ENCODE results near the gene SERPINI1. TPM values are rescaled to one million over a fixed set of nuclear protein-coding genes. Genes with fewer than 3 reads are reported as not detected.
A peak's percentile ranks its signal among the peaks of the same experiment; 100 is the strongest.

SERPINI1 gene
- polyA plus RNA-seq, 3 donors: 0.12 to 1.6 (median 0.27) TPM

- TF ChIP-seq, protein P1, sequence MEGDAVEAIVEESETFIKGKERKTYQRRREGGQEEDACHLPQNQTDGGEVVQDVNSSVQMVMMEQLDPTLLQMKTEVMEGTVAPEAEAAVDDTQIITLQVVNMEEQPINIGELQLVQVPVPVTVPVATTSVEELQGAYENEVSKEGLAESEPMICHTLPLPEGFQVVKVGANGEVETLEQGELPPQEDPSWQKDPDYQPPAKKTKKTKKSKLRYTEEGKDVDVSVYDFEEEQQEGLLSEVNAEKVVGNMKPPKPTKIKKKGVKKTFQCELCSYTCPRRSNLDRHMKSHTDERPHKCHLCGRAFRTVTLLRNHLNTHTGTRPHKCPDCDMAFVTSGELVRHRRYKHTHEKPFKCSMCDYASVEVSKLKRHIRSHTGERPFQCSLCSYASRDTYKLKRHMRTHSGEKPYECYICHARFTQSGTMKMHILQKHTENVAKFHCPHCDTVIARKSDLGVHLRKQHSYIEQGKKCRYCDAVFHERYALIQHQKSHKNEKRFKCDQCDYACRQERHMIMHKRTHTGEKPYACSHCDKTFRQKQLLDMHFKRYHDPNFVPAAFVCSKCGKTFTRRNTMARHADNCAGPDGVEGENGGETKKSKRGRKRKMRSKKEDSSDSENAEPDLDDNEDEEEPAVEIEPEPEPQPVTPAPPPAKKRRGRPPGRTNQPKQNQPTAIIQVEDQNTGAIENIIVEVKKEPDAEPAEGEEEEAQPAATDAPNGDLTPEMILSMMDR (IDR thresholded peaks at IDR 0.05): no peak
- H4K20me1 ChIP-seq (ENCODE audit: insufficient read depth, low read length): no peaks in the 10 kb centered on the region
- H3K36me3 Mint-ChIP-seq: no peaks in the 10 kb centered on the region
- H2AFZ ChIP-seq (ENCODE audit: insufficient read depth, low read depth, low read length, poor library complexity, severe bottlenecking): no peak overlapping the region
- H3K4me1 Mint-ChIP-seq: peaks cover 63% of the 10 kb centered on the region
- no peak overlapping the region for H3K9ac ChIP-seq (ENCODE audit: insufficient read depth, low read length, poor library complexity, severe bottlenecking)
- no peak overlapping the region for H3K27ac ChIP-seq (ENCODE audit: low read depth in 1 of 2, low read length in 2 of 2)
- peak overlapping the region in 1 of 2 donors; percentile 68 for H3K4me3 Mint-ChIP-seq
- peak overlapping the region; percentile 10 to 83 (median 67) for H3K27ac Mint-ChIP-seq
- peak overlapping the region in 1 of 3 experiments; percentile 52 for H3K4me3 ChIP-seq (replicated peaks in 1 of 3; ENCODE audit: low read depth in 2 of 3, low read length in 3 of 3)
- no peaks in the 10 kb centered on the region for H3K9me3 ChIP-seq (replicated peaks in 1 of 2; ENCODE audit: control insufficient read depth in 1 of 2, insufficient read depth in 1 of 2, low read length in 2 of 2)
- no peaks in the 10 kb centered on the region for H3K36me3 ChIP-seq (replicated peaks in 1 of 2; ENCODE audit: control insufficient read depth in 1 of 2, insufficient read depth in 2 of 2, low read length in 2 of 2)
- H3K27me3 Mint-ChIP-seq (ENCODE audit: low read depth in 3 of 3): peaks cover 0 to 2% (median 2%) of the 10 kb centered on the region in 3 donors
- H3K4me1 ChIP-seq (ENCODE audit: control insufficient read depth in 1 of 2, insufficient read depth in 2 of 2, low read length in 2 of 2): peaks cover 62 to 68% of the 10 kb centered on the region in 2 donors
- peaks cover 0 to 4% (median 0%) of the 10 kb centered on the region in 7 donors for H3K9me3 Mint-ChIP-seq
- peak; percentile 31 to 55 (median 49) for DNase-seq
- H3K79me2 ChIP-seq (ENCODE audit: insufficient read depth, low read length): no peaks in the 10 kb centered on the region
- intact Hi-C loops (cut with micrococcal nuclease): loop anchor here (10.0 kb wide), 2 partner anchors 117 to 127 kb away; partner anchors contain the start of genes PDCD10 (in 1 of the 2) and SERPINI1 (in 1 of the 2)
- no CpG with 5 or more reads among the region's 3 CpGs for WGBS (ENCODE audit: insufficient coverage)
- H3K4me2 ChIP-seq (replicated peaks; ENCODE audit: extremely low read depth, low read length, poor library complexity, severe bottlenecking): peak overlapping the region; percentile 39
- no peaks in the 10 kb centered on the region for H3K27me3 ChIP-seq (ENCODE audit: control insufficient read depth in 2 of 2, insufficient read depth in 2 of 2, low read length in 2 of 2)
Observed at GRCh38 chr3:167861649-167862048, 126.1 kb downstream of the SERPINI1 start.

DNA sequence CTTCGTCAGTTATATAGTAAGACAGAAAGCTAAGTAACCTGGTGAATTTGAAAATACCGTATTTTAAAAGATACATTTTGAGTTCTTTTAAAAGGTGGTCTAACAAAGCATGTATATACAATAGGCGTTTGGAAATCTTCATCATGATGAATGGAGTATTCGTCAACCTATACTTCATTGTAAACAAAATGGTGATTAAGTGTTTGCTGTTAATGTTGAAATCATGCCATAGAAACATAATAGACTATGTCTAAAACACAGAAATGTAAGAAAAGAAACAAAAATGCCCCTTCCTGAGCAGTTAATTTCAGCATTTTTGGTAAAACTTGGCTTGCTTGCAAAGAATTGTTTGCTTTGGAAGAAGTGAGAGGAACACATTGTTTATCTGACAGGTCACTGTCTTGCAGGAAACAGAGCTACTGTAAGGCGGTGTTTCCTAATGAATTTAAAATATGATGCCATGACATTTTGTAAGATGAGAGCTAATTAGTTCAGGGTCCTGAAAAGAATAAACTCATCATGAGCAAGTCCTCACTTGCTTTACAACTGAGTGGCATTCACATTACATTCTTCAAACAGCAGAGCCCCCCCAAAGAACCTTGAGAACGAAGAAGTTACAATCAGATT lies 126.7 kb downstream of the SERPINI1 start:
- peaks cover 0 to 4% (median 0%) of the 10 kb centered on the region in 7 donors for H3K9me3 Mint-ChIP-seq
- Histone ChIP-seq H3K36me3 (replicated peaks in 1 of 2; ENCODE audit: control insufficient read depth in 1 of 2, insufficient read depth in 2 of 2, low read length in 2 of 2) (no peaks in the 10 kb centered on the region), H3K4me3 (replicated peaks in 1 of 3; ENCODE audit: low read depth in 2 of 3, low read length in 3 of 3) (peak overlapping the region in 1 of 3 experiments; percentile 52), H2AFZ (ENCODE audit: insufficient read depth, low read depth, low read length, poor library complexity, severe bottlenecking) (no peak overlapping the region), H3K9me3 (replicated peaks in 1 of 2; ENCODE audit: control insufficient read depth in 1 of 2, insufficient read depth in 1 of 2, low read length in 2 of 2) (no peaks in the 10 kb centered on the region), H3K4me1 (ENCODE audit: control insufficient read depth in 1 of 2, insufficient read depth in 2 of 2, low read length in 2 of 2) (peaks cover 63 to 74% of the 10 kb centered on the region in 2 donors), H3K27ac (ENCODE audit: low read depth in 1 of 2, low read length in 2 of 2) (no peak overlapping the region), H3K27me3 (ENCODE audit: control insufficient read depth in 2 of 2, insufficient read depth in 2 of 2, low read length in 2 of 2) (no peaks in the 10 kb centered on the region), H4K20me1 (ENCODE audit: insufficient read depth, low read length) (no peaks in the 10 kb centered on the region), H3K9ac (ENCODE audit: insufficient read depth, low read length, poor library complexity, severe bottlenecking) (no peak overlapping the region), H3K79me2 (ENCODE audit: insufficient read depth, low read length) (no peaks in the 10 kb centered on the region), H3K4me2 (replicated peaks; ENCODE audit: extremely low read depth, low read length, poor library complexity, severe bottlenecking) (peak overlapping the region; percentile 39)
- H3K27me3 Mint-ChIP-seq (ENCODE audit: low read depth in 3 of 3): peaks cover 0 to 2% (median 2%) of the 10 kb centered on the region in 3 donors
- intact Hi-C loops (cut with micrococcal nuclease): loop anchor here (10.0 kb wide), 2 partner anchors 117 to 127 kb away; partner anchors contain the start of genes PDCD10 (in 1 of the 2) and SERPINI1 (in 1 of the 2)
- DNase-seq: peak in 2 of 3 donors; percentile 10 to 17
- peak overlapping the region in 6 of 7 donors; percentile 10 to 83 (median 56) for H3K27ac Mint-ChIP-seq
- H3K4me3 Mint-ChIP-seq: peak overlapping the region in 1 of 2 donors; percentile 68
- WGBS (ENCODE audit: insufficient coverage): no CpG with 5 or more reads among the region's 6 CpGs
- H3K4me1 Mint-ChIP-seq: peaks cover 64% of the 10 kb centered on the region
- TF ChIP-seq, protein P1 (IDR thresholded peaks at IDR 0.05): no peak
- no peaks in the 10 kb centered on the region for H3K36me3 Mint-ChIP-seq

Measured in CD14-positive monocyte (primary cell).